Peyer's patch (tissue), 4 donors: Measurements from ENCODE around the gene PIP5K1C. TPM values are rescaled to one million over a fixed set of nuclear protein-coding genes. Genes with fewer than 3 reads are reported as not detected.

Experiments used
- DNase-seq, 3 donors: peaks; one replicate each; pipeline ENCODE4 v3.0.0-alpha.2; 2017 to 2019
- H3K27ac ChIP-seq, 4 donors: fragments of 200-600 bp; sonication (generic); one replicate each; pipeline ENCODE4 v1.5.1; 2016 to 2019
- H3K27me3 ChIP-seq, 2 donors: fragments of 200-600 bp; sonication (generic); one replicate each; pipeline ENCODE4 v1.5.1; 2019
- H3K36me3 ChIP-seq, 3 donors: fragments of 200-600 bp; sonication (generic); one replicate each; pipeline ENCODE4 v1.5.1; 2016 to 2019
- H3K4me1 ChIP-seq, 4 donors: fragments of 200-600 bp; sonication (generic); one replicate each; pipeline ENCODE4 v1.5.1; 2016 to 2019
- H3K4me3 ChIP-seq, 4 donors: fragments of 200-600 bp; sonication (generic); 1 replicate in 3 of 4; 2 replicates in 1 of 4; pipeline ENCODE4 v1.5.1; 2016 to 2019; ENCODE audit warnings: mild to moderate bottlenecking in 1 of 4
- H3K9me3 ChIP-seq, 4 donors: fragments of 200-600 bp; sonication (generic); one replicate each; pipeline ENCODE4 v1.5.1; 2016 to 2019; ENCODE audit warnings: mild to moderate bottlenecking in 1 of 4
- POLR2A ChIP-seq, 2 donors: fragments of 450-650 bp; IDR thresholded peaks; one replicate each; pipeline ENCODE4 v1.5.1; 2017; ENCODE audit warnings: antibody characterized with exemption in 2 of 2, mild to moderate bottlenecking in 2 of 2, moderate library complexity in 2 of 2
- total RNA-seq, 4 donors: library from RNA; depleted of rRNA; stranded (reverse); fragments of >200 nt; gene quantifications; one replicate each; pipeline ENCODE4 v1.1.0, GENCODE V29; 2016
- TF ChIP-seq, protein P1 (sequence below), 6 experiments: fragments of 450-650 bp in 4 of 6; fragments of 200-600 bp in 2 of 6; sonication (generic) in 1 of 6; IDR thresholded peaks; one replicate each; pipeline ENCODE4 v1.5.1; 2017 to 2019; ENCODE audit warnings: antibody characterized with exemption in 6 of 6, mild to moderate bottlenecking in 3 of 6, moderate library complexity in 1 of 6

PIP5K1C gene
- total RNA-seq, 4 donors from 2014 or later = 22.6 to 27.2 (median 26.1) TPM

DNA sequence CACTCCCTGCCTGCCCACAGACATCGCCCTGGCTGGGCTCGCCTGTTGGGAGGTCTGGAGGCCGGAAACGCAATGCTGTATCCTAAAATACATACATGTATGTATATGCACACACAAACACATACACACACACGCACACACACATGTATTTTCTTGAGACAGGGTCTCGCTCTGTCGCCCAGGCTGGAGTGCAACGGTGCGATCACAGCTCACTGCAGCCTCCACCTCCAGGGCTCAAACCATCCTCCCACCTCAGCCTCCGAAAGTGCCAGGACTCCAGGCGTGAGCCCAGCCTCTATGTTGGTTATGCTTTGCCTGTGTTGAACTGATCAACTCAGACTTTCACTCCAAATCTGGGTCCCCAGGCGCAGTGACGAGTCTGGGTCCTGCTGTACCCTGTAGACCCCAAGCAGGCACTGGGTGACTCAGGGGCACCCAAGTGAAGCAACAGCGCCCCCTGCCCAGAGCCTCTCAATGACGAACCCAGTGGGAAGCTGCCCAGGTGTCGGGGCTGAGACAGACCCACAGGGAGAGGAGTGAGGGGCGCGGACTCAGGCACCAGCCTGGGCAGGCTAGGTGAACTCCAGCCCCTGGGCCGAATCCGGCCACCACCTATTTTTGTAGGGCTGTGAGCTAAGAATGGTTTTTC lies 46.3 kb downstream of the PIP5K1C start:
- TF ChIP-seq POLR2A (IDR thresholded peaks at IDR 0.05) = no peak
- TF ChIP-seq, protein P1, sequence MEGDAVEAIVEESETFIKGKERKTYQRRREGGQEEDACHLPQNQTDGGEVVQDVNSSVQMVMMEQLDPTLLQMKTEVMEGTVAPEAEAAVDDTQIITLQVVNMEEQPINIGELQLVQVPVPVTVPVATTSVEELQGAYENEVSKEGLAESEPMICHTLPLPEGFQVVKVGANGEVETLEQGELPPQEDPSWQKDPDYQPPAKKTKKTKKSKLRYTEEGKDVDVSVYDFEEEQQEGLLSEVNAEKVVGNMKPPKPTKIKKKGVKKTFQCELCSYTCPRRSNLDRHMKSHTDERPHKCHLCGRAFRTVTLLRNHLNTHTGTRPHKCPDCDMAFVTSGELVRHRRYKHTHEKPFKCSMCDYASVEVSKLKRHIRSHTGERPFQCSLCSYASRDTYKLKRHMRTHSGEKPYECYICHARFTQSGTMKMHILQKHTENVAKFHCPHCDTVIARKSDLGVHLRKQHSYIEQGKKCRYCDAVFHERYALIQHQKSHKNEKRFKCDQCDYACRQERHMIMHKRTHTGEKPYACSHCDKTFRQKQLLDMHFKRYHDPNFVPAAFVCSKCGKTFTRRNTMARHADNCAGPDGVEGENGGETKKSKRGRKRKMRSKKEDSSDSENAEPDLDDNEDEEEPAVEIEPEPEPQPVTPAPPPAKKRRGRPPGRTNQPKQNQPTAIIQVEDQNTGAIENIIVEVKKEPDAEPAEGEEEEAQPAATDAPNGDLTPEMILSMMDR (IDR thresholded peaks at IDR 0.05) = no peak
- DNase-seq = no peak
- Histone ChIP-seq H3K9me3 (no peaks in the 10 kb centered on the region), H3K4me1 (no peaks in the 10 kb centered on the region), H3K4me3 (no peak overlapping the region), H3K27me3 (no peaks in the 10 kb centered on the region), H3K36me3 (peaks cover 0 to 73% (median 0%) of the 10 kb centered on the region in 3 donors), H3K27ac (no peak overlapping the region)

GRCh38 chr19:3653081-3653795 lies 47.0 kb downstream of the PIP5K1C start:
- Histone ChIP-seq H3K9me3 (no peaks in the 10 kb centered on the region), H3K4me1 (no peaks in the 10 kb centered on the region), H3K4me3 (no peak overlapping the region), H3K27ac (no peak overlapping the region), H3K36me3 (peaks cover 0 to 72% (median 0%) of the 10 kb centered on the region in 3 donors), H3K27me3 (no peaks in the 10 kb centered on the region)
- TF ChIP-seq POLR2A (IDR thresholded peaks at IDR 0.05) = no peak
- TF ChIP-seq, protein P1 (IDR thresholded peaks at IDR 0.05) = no peak
- no peak for DNase-seq

DNA sequence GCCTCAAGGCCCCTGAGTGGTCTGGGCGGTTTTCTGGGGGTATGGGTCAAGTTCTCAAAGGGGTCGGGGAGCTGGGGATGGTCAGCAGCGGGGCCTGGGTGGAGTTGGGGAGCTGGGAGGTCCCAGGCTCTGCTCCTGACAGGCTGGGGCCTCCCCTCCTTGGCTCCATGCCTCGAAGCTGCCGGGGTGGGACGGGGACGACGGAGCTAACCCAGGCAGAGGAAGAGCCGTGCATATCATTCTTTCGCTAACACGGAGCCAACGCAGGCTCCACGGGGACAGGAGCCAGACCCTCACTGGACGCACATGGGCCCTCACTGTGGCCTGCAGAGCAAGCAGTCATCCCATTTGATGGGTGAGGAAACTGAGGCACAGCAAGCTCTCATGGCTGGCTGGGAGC lies 47.8 kb downstream of the PIP5K1C start:
- no peak for DNase-seq
- no peaks in the 10 kb centered on the region for H3K4me1 ChIP-seq
- TF ChIP-seq, protein P1 (IDR thresholded peaks at IDR 0.05) = no peak
- TF ChIP-seq POLR2A (IDR thresholded peaks at IDR 0.05) = no peak
- H3K27ac ChIP-seq = no peak overlapping the region
- H3K4me3 ChIP-seq = no peak overlapping the region
- no peaks in the 10 kb centered on the region for H3K27me3 ChIP-seq
- no peaks in the 10 kb centered on the region for H3K9me3 ChIP-seq
- H3K36me3 ChIP-seq = peaks cover 0 to 67% (median 0%) of the 10 kb centered on the region in 3 donors

- TF ChIP-seq, protein P1 (IDR thresholded peaks at IDR 0.05) = no peak
- no peak for TF ChIP-seq POLR2A (IDR thresholded peaks at IDR 0.05)
- H3K27ac ChIP-seq = no peak overlapping the region
- DNase-seq = no peak
- H3K4me3 ChIP-seq = no peak overlapping the region
- H3K27me3 ChIP-seq = no peaks in the 10 kb centered on the region
- H3K36me3 ChIP-seq = peaks cover 0 to 60% (median 0%) of the 10 kb centered on the region in 3 donors
- H3K9me3 ChIP-seq = no peaks in the 10 kb centered on the region
- H3K4me1 ChIP-seq = no peaks in the 10 kb centered on the region
Observed at GRCh38 chr19:3651684-3652083, 48.6 kb downstream of the PIP5K1C start.

DNA sequence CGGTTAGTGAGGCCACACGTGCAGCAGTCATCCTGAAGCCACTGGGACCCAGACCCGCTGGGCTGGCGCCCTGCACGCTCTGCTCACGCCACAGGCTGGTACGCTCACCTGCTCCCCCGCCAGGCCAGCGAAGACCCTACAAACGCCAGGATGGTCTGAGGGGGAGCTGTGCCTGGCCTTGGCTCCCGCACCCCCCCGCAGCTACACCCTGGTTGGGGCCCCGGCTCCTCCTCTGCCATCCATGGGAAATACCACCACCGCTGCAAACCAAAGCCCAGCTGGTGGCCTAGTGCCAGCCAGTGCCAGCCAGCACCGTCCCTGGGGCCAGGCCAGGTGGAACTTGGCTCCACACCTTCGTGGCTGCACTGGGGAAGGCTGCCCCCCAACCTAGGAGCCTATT lies 50.4 kb downstream of the PIP5K1C start:
- H3K4me1 ChIP-seq = no peaks in the 10 kb centered on the region
- H3K27me3 ChIP-seq = no peaks in the 10 kb centered on the region
- H3K36me3 ChIP-seq = peaks cover 0 to 63% (median 0%) of the 10 kb centered on the region in 3 donors
- no peak overlapping the region for H3K4me3 ChIP-seq
- H3K27ac ChIP-seq = no peak overlapping the region
- H3K9me3 ChIP-seq = no peaks in the 10 kb centered on the region
- no peak for TF ChIP-seq POLR2A (IDR thresholded peaks at IDR 0.05)
- TF ChIP-seq, protein P1 (IDR thresholded peaks at IDR 0.05) = no peak
- no peak for DNase-seq
